IPS DF 6.9 (cell line): ENCODE measurements around the gene TBL2.
"Not testable (repeated sequence)": the region's sequence is repeated elsewhere in the genome, so short reads cannot be mapped to it uniquely, and the experiment has no call there.

ENCODE experiments used
- DNase-seq: peaks from one replicate; pipeline ENCODE4 v3.0.0-alpha.2; 2013; ENCODE audit warnings: low read depth, low spot score
- H3K27ac ChIP-seq: one replicate; pipeline ENCODE4 v1.5.1; 2013; ENCODE audit warnings: low read length, control low read depth
- H3K27me3 ChIP-seq: 2 replicates; pipeline ENCODE4 v1.6.1; 2013; ENCODE audit warnings: mild to moderate bottlenecking, low read length; ENCODE audit not compliant: control insufficient read depth, insufficient read depth
- H3K36me3 ChIP-seq: 2 replicates; pipeline ENCODE4 v1.6.1; 2013; ENCODE audit warnings: low read length; ENCODE audit not compliant: control insufficient read depth, insufficient read depth
- H3K4me1 ChIP-seq: 2 replicates; pipeline ENCODE4 v1.6.1; 2013; ENCODE audit warnings: low read length; ENCODE audit not compliant: control insufficient read depth, insufficient read depth
- H3K4me3 ChIP-seq: 2 replicates; pipeline ENCODE4 v1.5.1; 2013; ENCODE audit warnings: mild to moderate bottlenecking, low read length
- H3K9me3 ChIP-seq: 2 replicates; pipeline ENCODE4 v1.6.1; 2013; ENCODE audit warnings: low read length, inconsistent platforms; ENCODE audit not compliant: control insufficient read depth, insufficient read depth
- WGBS: extraction: QIAGEN DNeasy Blood & Tissue Kit; methylation state at CpG from one replicate; pipeline ENCODE4 v1.1.7; 2013; ENCODE audit warnings: mixed read lengths, missing lambda C conversion rate; ENCODE audit not compliant: insufficient read length, insufficient coverage; 5-methylcytosine and 5-hydroxymethylcytosine counted together

The TBL2 gene

DNA sequence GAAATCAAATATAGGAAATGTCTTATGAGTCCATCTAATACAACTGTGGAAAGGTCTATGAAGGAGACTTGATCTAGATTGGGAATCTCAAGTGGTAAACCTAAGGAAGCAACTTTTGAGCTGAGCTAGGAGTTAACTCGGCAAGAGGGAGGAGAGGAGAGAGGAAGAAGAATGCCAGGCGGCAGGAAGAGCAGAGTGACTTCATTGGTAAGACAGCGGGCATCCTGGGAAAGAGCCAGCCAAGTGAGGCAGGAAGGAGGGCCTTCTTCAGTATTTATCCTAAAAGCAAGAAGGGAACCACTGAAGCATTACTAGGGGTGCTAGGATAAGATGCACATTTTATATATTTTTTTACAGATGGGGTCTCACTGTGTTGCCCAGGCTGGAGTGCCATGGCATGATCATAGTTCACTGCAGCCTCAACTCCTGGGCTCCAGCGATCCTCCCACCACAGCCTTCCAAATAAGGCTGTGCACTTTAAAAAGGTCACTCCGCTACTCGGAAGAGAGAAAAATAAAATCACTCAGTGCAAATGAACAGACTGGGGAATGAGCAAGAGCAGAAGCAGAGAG lies 22.9 kb downstream of the TBL2 start:
- no peak for DNase-seq
- H3K36me3 ChIP-seq, result no peaks in the 10 kb centered on the region
- H3K4me1 ChIP-seq, result no peaks in the 10 kb centered on the region
- no peak overlapping the region for H3K4me3 ChIP-seq
- no peak overlapping the region for H3K27ac ChIP-seq
- no CpG with 5 or more reads among the region's 6 CpGs for WGBS
- no peaks in the 10 kb centered on the region for H3K27me3 ChIP-seq
- H3K9me3 ChIP-seq, result no peaks in the 10 kb centered on the region

DNA sequence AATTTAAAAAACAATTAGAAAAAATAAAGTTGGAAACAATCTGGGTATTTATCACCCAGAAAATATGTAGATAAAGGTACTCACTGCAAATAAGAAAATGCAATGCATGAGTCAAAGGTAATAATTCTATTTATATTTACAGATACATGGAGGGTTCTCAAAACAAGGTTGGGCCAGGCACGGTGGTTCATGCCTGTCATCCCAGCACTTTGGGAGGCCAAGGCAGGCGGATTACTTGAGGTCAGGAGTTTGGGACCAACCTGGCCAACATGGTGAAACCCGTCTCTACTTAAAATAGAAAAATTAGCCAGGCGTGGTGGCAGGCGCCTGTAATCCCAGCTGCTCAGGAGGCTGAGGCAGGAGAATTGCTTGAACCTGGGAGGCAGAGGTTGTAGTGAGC lies 28.3 kb downstream of the TBL2 start:
- H3K4me1 ChIP-seq, H3K4me3 ChIP-seq, H3K36me3 ChIP-seq, H3K27me3 ChIP-seq, H3K9me3 ChIP-seq, H3K27ac ChIP-seq, DNase-seq: not testable (repeated sequence)
- WGBS, result no CpG with 5 or more reads among the region's 5 CpGs

GRCh38 chr7:73549176-73549575 lies 29.2 kb downstream of the TBL2 start:
- Histone ChIP-seq H3K9me3 (no peaks in the 10 kb centered on the region), H3K36me3 (no peaks in the 10 kb centered on the region), H3K27ac (no peak overlapping the region), H3K4me1 (no peaks in the 10 kb centered on the region), H3K4me3 (no peak overlapping the region), H3K27me3 (no peaks in the 10 kb centered on the region)
- DNase-seq, result no peak
- WGBS, result no CpG with 5 or more reads among the region's 4 CpGs

DNA sequence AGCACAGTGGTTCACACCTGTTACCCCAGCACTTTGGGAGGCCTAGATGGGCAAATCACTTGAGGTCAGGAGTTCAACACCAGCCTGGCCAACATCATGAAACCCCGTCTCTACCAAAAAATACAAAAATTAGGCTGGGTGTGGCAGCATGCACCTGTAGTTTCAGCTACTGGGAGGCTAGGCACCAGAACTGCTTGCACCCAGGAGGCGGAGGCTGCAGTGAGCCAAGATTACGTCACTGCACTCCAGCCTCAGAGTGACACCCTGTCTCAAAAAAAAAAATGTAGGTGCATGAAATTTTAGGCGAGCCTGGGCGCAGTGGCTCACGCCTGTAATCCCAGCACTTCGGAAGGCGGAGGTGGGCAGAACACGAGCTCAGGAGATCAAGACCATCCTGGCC lies 30.5 kb downstream of the TBL2 start:
- DNase-seq, result no peak
- no peaks in the 10 kb centered on the region for H3K4me1 ChIP-seq
- no peaks in the 10 kb centered on the region for H3K36me3 ChIP-seq
- no CpG with 5 or more reads among the region's 9 CpGs for whole genome bisulfite sequencing
- no peaks in the 10 kb centered on the region for H3K27me3 ChIP-seq
- no peaks in the 10 kb centered on the region for H3K9me3 ChIP-seq
- no peak overlapping the region for H3K4me3 ChIP-seq
- no peak overlapping the region for H3K27ac ChIP-seq

GRCh38 chr7:73544678-73545077 lies 33.7 kb downstream of the TBL2 start:
- WGBS, result no CpG with 5 or more reads among the region's 2 CpGs
- H3K36me3 ChIP-seq, result peaks cover 3% of the 10 kb centered on the region; the same call in 1 of the 2 replicates

DNA sequence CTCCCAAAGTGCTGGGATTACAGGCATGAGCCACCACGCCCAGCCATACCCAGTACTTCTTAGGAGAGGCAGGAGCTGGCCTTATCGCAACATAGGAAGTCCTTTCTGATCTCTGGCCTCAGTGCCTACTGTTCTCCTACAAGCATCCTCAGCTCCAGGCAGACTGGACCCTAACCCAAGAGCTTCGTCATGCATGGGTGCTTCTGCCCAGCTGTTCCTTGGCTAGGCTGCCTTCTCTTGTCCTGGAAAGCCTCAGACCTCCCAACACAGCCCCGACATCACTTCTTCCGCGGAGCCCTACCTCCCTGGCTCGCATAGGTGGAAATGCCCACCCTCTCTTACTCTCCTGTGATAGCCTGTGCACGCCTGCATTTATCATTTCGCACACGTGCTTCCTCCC lies 36.7 kb downstream of the TBL2 start:
- peaks cover 3% of the 10 kb centered on the region; the same call in 1 of the 2 replicates for H3K36me3 ChIP-seq
- no peaks in the 10 kb centered on the region for H3K9me3 ChIP-seq

More at GRCh38 chr7:73544678-73545077, 33.7 kb downstream of the TBL2 start:
- H3K9me3 ChIP-seq, result no peaks in the 10 kb centered on the region
- no peaks in the 10 kb centered on the region for H3K4me1 ChIP-seq
- H3K27me3 ChIP-seq, result no peaks in the 10 kb centered on the region
- no peak overlapping the region for H3K27ac ChIP-seq
- no peak overlapping the region for H3K4me3 ChIP-seq
- DNase-seq, result no peak

DNA sequence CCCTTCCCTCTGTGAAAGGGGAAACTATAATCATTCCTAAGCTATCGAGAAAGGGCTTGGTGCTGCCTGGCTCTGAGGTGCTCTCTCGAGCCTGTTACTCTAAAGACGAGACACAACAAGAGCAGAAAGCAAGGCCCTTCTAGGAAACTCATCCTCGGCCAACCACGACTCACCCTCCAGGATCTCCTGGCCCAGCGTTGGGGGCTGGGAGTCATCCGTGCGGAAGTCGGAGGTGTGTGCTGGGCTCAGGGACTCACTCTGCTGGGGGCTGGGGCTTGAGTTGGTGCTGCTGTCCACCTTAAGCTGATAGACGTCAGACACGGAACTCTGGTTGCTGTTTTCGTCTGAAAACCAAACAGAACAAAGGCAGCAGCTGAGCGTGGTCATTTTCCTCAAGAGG lies 38.7 kb downstream of the TBL2 start:
- Histone ChIP-seq H3K4me1 (no peaks in the 10 kb centered on the region), H3K4me3 (no peak overlapping the region), H3K9me3 (no peaks in the 10 kb centered on the region), H3K36me3 (peaks cover 7% of the 10 kb centered on the region; the same call in 1 of the 2 replicates), H3K27ac (no peak overlapping the region), H3K27me3 (no peaks in the 10 kb centered on the region)
- DNase-seq, result no peak
- whole genome bisulfite sequencing, result no CpG with 5 or more reads among the region's 13 CpGs

More for the DNA sequence above, 36.7 kb downstream of the TBL2 start:
- H3K4me3 ChIP-seq, result no peak overlapping the region
- H3K27ac ChIP-seq, result no peak overlapping the region
- H3K4me1 ChIP-seq, result no peaks in the 10 kb centered on the region
- H3K27me3 ChIP-seq, result no peaks in the 10 kb centered on the region
- no CpG with 5 or more reads among the region's 10 CpGs for WGBS
- DNase-seq, result no peak

GRCh38 chr7:73538510-73538909 lies 39.9 kb downstream of the TBL2 start:
- H3K27me3 ChIP-seq, DNase-seq, H3K27ac ChIP-seq, H3K9me3 ChIP-seq, H3K4me1 ChIP-seq, H3K36me3 ChIP-seq, H3K4me3 ChIP-seq: not testable (repeated sequence)
- WGBS, result no CpG with 5 or more reads among the region's 2 CpGs

- no peak overlapping the region for H3K4me3 ChIP-seq
- H3K36me3 ChIP-seq, result peaks cover 7% of the 10 kb centered on the region; the same call in 1 of the 2 replicates
- H3K27me3 ChIP-seq, result no peaks in the 10 kb centered on the region
- no peak for DNase-seq
- no CpG with 5 or more reads among the region's 16 CpGs for WGBS
- no peaks in the 10 kb centered on the region for H3K4me1 ChIP-seq
- H3K9me3 ChIP-seq, result no peaks in the 10 kb centered on the region
- no peak overlapping the region for H3K27ac ChIP-seq
Observed at GRCh38 chr7:73537051-73537450, 41.3 kb downstream of the TBL2 start.

DNA sequence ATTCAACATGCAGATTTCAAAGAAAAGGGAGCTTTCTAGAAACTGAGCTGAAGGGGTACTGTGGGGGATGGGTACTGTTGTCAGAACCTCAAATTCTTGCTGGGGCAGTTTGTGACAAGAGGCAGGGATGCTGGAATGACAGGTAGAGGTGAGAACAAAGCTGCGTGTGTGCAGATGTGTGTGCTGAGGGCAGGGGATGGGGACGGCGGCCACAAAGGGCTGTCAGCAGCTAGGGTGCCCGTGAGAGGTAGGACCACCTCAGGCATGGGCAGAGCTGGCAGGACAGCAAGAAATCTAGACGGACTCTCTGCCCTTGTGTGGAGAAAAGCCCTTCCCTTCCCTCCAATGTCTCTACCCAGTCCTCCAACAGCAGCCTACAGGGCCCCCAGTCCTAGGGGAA lies 41.9 kb downstream of the TBL2 start:
- WGBS, result no CpG with 5 or more reads among the region's 5 CpGs
- H3K27ac ChIP-seq, result no peak overlapping the region
- H3K27me3 ChIP-seq, result no peaks in the 10 kb centered on the region
- H3K9me3 ChIP-seq, result no peaks in the 10 kb centered on the region
- no peaks in the 10 kb centered on the region for H3K4me1 ChIP-seq
- H3K4me3 ChIP-seq, result no peak overlapping the region
- no peak for DNase-seq
- peaks cover 7% of the 10 kb centered on the region; the same call in 1 of the 2 replicates for H3K36me3 ChIP-seq

- H3K36me3 ChIP-seq, H3K27ac ChIP-seq, H3K4me3 ChIP-seq, DNase-seq, H3K9me3 ChIP-seq, H3K27me3 ChIP-seq, H3K4me1 ChIP-seq: not testable (repeated sequence)
- WGBS, result no CpG with 5 or more reads among the region's 7 CpGs
Observed at GRCh38 chr7:73535918-73536317, 42.5 kb downstream of the TBL2 start.
